Measurements from ENCODE around the gene COQ3. TPM values are rescaled to one million over a fixed set of nuclear protein-coding genes. Genes with fewer than 3 reads are reported as not detected.

The COQ3 gene
- total RNA-seq, 1 donor from 2014 or later, result 7.5 TPM

GRCh38 chr6:99426451-99426757, 32.4 kb upstream of the COQ3 start:
- no peak for TF ChIP-seq CTCF (conservative IDR thresholded peaks at IDR 0.05)
- Mint-ChIP-seq H3K36me3 (peaks cover 27% of the 10 kb centered on the region), H3K4me3 (peak overlapping the region; percentile 95), H3K4me1 (ENCODE audit: unreplicated experiment) (peaks cover 29% of the 10 kb centered on the region), H3K9me3 (no peaks in the 10 kb centered on the region), H3K27ac (peak overlapping the region; percentile 98), H3K27me3 (no peaks in the 10 kb centered on the region)
- no peak for DNase-seq (ENCODE audit: extremely low spot score, unreplicated experiment)

- TF ChIP-seq CTCF (conservative IDR thresholded peaks at IDR 0.05), result peak; percentile 66
- no peaks in the 10 kb centered on the region for H3K9me3 Mint-ChIP-seq
- peaks cover 35% of the 10 kb centered on the region for H3K4me1 Mint-ChIP-seq (ENCODE audit: unreplicated experiment)
These were observed 31.9 kb upstream of the COQ3 start for GRCh38 chr6:99425647-99426450.

GRCh38 chr6:99424761-99425646, 31.0 kb upstream of the COQ3 start, which contains the start of gene PNISR:
Gene PNISR, minus strand, starts transcription at chr6:99425308. Its CDS starts 10,649 bp downstream, at chr6:99414659.
- H3K4me1 Mint-ChIP-seq (ENCODE audit: unreplicated experiment), result peaks cover 35% of the 10 kb centered on the region
- no peaks in the 10 kb centered on the region for H3K9me3 Mint-ChIP-seq
- H3K4me3 Mint-ChIP-seq, result peak within 1 kb of the TSS; percentile 95
- H3K36me3 Mint-ChIP-seq, result peaks cover 27% of the 10 kb centered on the region
- no peak for TF ChIP-seq CTCF (conservative IDR thresholded peaks at IDR 0.05)
- peak; percentile 85 for DNase-seq (ENCODE audit: extremely low spot score, unreplicated experiment)
- H3K27me3 Mint-ChIP-seq, result no peaks in the 10 kb centered on the region
- H3K27ac Mint-ChIP-seq, result peak within 1 kb of the TSS; percentile 98

More at GRCh38 chr6:99425647-99426450, 31.9 kb upstream of the COQ3 start:
- Mint-ChIP-seq H3K27me3 (no peaks in the 10 kb centered on the region), H3K27ac (peak overlapping the region; percentile 98), H3K4me3 (peak overlapping the region; percentile 95), H3K36me3 (peaks cover 28% of the 10 kb centered on the region)
- peak; percentile 81 for DNase-seq (ENCODE audit: extremely low spot score, unreplicated experiment)

GRCh38 chr6:99424022-99424421, 30.0 kb upstream of the COQ3 start:
- H3K4me3 Mint-ChIP-seq, result peak overlapping the region; percentile 95
- DNase-seq (ENCODE audit: extremely low spot score, unreplicated experiment), result no peak
- no peaks in the 10 kb centered on the region for H3K27me3 Mint-ChIP-seq
- H3K27ac Mint-ChIP-seq, result peak overlapping the region; percentile 98
- peaks cover 35% of the 10 kb centered on the region for H3K4me1 Mint-ChIP-seq (ENCODE audit: unreplicated experiment)
- H3K36me3 Mint-ChIP-seq, result peaks cover 25% of the 10 kb centered on the region
- no peak for TF ChIP-seq CTCF (conservative IDR thresholded peaks at IDR 0.05)
- H3K9me3 Mint-ChIP-seq, result no peaks in the 10 kb centered on the region

GRCh38 chr6:99422912-99423311, 28.9 kb upstream of the COQ3 start:
- Mint-ChIP-seq H3K4me3 (peak overlapping the region; percentile 95), H3K9me3 (no peaks in the 10 kb centered on the region), H3K27ac (no peak overlapping the region), H3K36me3 (peaks cover 20% of the 10 kb centered on the region), H3K4me1 (ENCODE audit: unreplicated experiment) (peaks cover 31% of the 10 kb centered on the region), H3K27me3 (no peaks in the 10 kb centered on the region)
- no peak for DNase-seq (ENCODE audit: extremely low spot score, unreplicated experiment)
- TF ChIP-seq CTCF (conservative IDR thresholded peaks at IDR 0.05), result no peak

Measured in type B pancreatic cell (in vitro differentiated cells).